Loucy (cell line): ENCODE data around the gene RPS6KA1.

ENCODE experiments used
- CTCF ChIP-seq: fragments of 200-600 bp; sonication (generic); conservative IDR thresholded peaks from 2 replicates; pipeline ENCODE4 v1.5.1; 2014; ENCODE audit warnings: mild to moderate bottlenecking, antibody characterized with exemption, low read length
- EZH2phosphoT487 ChIP-seq: fragments of 200-600 bp; IDR thresholded peaks from 2 replicates; pipeline ENCODE4 v1.6.1; 2018; ENCODE audit warnings: antibody characterized with exemption, mild to moderate bottlenecking, moderate library complexity, borderline replicate concordance

- TF ChIP-seq CTCF = no peak
- TF ChIP-seq EZH2phosphoT487 = no peak
Measured at GRCh38 chr1:26536081-26536480, 6.5 kb downstream of the RPS6KA1 start.
